ENCODE data around the gene PPP3R1.

DNA sequence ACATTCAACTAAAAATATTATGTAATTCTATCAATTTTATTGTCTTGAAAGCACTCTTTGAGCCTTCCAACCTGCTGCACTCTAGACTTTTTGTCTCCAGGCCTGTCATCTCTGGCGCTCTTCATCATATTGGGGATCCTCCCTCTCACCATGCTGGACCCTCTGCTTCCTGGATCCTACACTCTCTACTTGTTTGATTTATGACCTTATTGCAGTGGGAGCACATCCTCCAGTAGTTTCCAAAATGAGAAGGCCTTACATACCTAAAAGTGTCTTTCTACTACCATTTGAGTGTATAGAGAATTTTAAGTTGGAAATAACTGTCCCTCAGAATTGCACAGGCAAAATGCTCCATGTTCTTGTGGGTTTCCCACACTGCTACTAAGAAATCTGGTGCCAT, 69.4 kb downstream of the PPP3R1 start:
- TF ChIP-seq, protein P1, sequence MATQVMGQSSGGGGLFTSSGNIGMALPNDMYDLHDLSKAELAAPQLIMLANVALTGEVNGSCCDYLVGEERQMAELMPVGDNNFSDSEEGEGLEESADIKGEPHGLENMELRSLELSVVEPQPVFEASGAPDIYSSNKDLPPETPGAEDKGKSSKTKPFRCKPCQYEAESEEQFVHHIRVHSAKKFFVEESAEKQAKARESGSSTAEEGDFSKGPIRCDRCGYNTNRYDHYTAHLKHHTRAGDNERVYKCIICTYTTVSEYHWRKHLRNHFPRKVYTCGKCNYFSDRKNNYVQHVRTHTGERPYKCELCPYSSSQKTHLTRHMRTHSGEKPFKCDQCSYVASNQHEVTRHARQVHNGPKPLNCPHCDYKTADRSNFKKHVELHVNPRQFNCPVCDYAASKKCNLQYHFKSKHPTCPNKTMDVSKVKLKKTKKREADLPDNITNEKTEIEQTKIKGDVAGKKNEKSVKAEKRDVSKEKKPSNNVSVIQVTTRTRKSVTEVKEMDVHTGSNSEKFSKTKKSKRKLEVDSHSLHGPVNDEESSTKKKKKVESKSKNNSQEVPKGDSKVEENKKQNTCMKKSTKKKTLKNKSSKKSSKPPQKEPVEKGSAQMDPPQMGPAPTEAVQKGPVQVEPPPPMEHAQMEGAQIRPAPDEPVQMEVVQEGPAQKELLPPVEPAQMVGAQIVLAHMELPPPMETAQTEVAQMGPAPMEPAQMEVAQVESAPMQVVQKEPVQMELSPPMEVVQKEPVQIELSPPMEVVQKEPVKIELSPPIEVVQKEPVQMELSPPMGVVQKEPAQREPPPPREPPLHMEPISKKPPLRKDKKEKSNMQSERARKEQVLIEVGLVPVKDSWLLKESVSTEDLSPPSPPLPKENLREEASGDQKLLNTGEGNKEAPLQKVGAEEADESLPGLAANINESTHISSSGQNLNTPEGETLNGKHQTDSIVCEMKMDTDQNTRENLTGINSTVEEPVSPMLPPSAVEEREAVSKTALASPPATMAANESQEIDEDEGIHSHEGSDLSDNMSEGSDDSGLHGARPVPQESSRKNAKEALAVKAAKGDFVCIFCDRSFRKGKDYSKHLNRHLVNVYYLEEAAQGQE (IDR thresholded peaks at IDR 0.05; ENCODE audit: insufficient read depth in 1 of 2, low read depth in 2 of 2, low read length in 2 of 2) = no peak
- no peak for TF ChIP-seq TAF1 (IDR thresholded peaks at IDR 0.05; ENCODE audit: borderline replicate concordance, insufficient read depth, low read length)
- no peak for TF ChIP-seq FOXP2 (optimal IDR thresholded peaks at IDR 0.05; ENCODE audit: borderline replicate concordance, extremely low read depth, extremely low read length, insufficient read depth)
- no peak for TF ChIP-seq POLR2AphosphoS5 (IDR thresholded peaks at IDR 0.05; ENCODE audit: low read depth, low read length)

Measured in PFSK-1 (cell line).